Measurements from ENCODE around the gene AP2M1.
A peak's percentile ranks its signal among the peaks of the same experiment; 100 is the strongest.
"Not testable (repeated sequence)": the region's sequence is repeated elsewhere in the genome, so short reads cannot be mapped to it uniquely, and the experiment has no call there.

The AP2M1 gene

DNA sequence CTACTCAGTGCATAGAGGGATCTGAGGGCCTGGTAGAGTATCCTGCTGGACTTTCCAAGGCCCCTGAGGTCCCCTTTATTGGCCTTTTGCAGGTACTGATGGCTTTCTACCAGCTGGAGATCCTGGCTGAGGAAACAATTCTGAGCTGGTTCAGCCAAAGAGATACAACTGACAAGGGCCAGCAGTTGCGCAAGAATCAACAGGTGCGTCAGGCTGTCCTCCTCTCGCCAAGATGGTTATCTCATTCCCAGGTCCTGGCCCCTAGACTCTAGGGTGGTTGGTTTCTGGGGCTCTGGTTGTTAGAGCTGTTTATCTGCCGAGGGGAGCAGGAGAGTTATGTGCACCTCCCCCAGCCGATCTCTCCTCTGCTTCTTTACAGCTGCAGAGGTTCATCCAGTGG, 30.1 kb upstream of the AP2M1 start:
- in situ Hi-C loops (cut with HindIII; ENCODE audit: low pct_ligation_motif_present, low sequenced_read_pairs) = no loop called here

DNA sequence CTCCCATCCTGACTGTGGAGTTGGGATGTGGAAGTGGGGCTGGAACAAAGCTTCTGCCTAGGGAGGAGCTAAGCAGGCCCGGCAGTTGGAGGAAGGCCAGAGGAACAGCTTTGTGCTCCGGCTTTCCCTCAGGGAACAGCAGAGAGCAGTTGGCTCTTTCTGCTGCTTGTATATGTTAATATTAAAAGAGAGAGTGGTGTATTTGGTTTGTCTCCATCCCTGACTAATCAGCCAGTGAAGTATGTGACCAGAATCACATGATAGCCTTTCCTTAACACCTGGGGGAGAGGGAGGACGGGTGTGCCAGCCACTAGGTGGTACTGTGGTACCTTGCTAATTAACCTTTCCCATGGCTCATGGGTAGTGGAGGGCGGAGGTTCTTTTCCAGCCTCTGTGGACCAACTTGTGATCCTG, 29.5 kb upstream of the AP2M1 start:
- H3K4me3 ChIP-seq (ENCODE audit: low read depth, low read length) = no peak overlapping the region
- TF ChIP-seq, protein P1, sequence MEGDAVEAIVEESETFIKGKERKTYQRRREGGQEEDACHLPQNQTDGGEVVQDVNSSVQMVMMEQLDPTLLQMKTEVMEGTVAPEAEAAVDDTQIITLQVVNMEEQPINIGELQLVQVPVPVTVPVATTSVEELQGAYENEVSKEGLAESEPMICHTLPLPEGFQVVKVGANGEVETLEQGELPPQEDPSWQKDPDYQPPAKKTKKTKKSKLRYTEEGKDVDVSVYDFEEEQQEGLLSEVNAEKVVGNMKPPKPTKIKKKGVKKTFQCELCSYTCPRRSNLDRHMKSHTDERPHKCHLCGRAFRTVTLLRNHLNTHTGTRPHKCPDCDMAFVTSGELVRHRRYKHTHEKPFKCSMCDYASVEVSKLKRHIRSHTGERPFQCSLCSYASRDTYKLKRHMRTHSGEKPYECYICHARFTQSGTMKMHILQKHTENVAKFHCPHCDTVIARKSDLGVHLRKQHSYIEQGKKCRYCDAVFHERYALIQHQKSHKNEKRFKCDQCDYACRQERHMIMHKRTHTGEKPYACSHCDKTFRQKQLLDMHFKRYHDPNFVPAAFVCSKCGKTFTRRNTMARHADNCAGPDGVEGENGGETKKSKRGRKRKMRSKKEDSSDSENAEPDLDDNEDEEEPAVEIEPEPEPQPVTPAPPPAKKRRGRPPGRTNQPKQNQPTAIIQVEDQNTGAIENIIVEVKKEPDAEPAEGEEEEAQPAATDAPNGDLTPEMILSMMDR (IDR thresholded peaks at IDR 0.05; ENCODE audit: low read depth, low read length, missing control alignments) = peak; percentile 64
- peaks cover 56% of the 10 kb centered on the region for H3K36me3 ChIP-seq (replicated peaks)
- H3K27me3 ChIP-seq (replicated peaks) = no peaks in the 10 kb centered on the region
- in situ Hi-C loops (cut with HindIII; ENCODE audit: low pct_ligation_motif_present, low sequenced_read_pairs) = no loop called here
- DNase-seq = peak; percentile 24
- no peak overlapping the region for H3K27ac ChIP-seq

More for the DNA sequence above, 30.1 kb upstream of the AP2M1 start:
- H3K27me3 ChIP-seq (replicated peaks) = no peaks in the 10 kb centered on the region
- H3K27ac ChIP-seq = no peak overlapping the region
- no peak for DNase-seq
- peaks cover 59% of the 10 kb centered on the region for H3K36me3 ChIP-seq (replicated peaks)
- no peak overlapping the region for H3K4me3 ChIP-seq (ENCODE audit: low read depth, low read length)
- TF ChIP-seq, protein P1 (IDR thresholded peaks at IDR 0.05; ENCODE audit: low read depth, low read length, missing control alignments) = no peak

DNA sequence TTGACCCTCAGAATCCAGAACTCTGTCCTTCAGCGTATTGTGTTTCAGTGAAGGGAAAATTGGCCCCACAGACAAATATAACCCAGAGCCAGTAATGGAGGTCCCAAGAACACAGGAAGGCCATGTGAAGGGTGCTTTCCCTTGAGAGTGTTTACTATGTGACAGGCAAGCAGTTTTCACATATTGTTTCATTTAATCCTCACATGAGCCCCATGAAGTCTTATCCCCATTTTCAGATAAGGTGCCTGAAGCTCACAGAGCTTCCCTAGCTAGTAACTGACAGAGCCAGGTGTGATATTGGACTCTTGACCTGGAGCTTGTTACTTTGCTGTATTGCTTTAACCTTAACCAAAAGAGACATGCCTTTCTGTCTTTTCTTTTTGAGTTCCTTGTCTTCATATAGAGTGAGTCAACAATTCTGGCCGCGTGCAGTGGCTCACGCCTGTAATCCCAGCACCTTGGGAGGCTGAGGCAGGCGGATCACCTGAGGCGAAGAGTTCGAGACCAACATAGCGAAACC, 28.8 kb upstream of the AP2M1 start:
- H3K27me3 ChIP-seq (replicated peaks) = no peaks in the 10 kb centered on the region
- H3K27ac ChIP-seq = no peak overlapping the region
- no peak overlapping the region for H3K4me3 ChIP-seq (ENCODE audit: low read depth, low read length)
- peaks cover 49% of the 10 kb centered on the region for H3K36me3 ChIP-seq (replicated peaks)
- TF ChIP-seq, protein P1 (IDR thresholded peaks at IDR 0.05; ENCODE audit: low read depth, low read length, missing control alignments) = no peak
- in situ Hi-C loops (cut with HindIII; ENCODE audit: low pct_ligation_motif_present, low sequenced_read_pairs) = no loop called here
- DNase-seq = no peak

DNA sequence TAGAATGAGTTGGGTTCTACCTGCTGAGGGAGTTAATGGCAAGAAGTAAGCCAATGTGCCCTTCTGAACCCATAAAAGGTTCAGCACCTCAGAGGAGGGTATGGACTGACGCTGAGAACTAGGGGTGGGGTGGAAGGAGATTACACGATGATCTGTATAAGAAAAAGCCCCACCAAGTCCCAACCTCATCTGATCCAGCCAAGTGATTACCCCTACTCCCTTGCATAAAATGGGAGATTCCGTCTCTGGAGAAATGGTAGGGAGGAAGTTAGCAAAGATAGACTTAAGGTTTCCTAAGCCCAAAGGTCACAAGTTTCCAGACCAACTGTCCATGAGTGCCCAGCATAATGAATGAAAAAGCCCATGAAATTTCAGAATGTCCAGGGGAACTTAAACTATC, 26.6 kb upstream of the AP2M1 start:
- Histone ChIP-seq H3K36me3 (replicated peaks) (peaks cover 29% of the 10 kb centered on the region), H3K27me3 (replicated peaks) (no peaks in the 10 kb centered on the region), H3K27ac (no peak overlapping the region), H3K4me3 (ENCODE audit: low read depth, low read length) (no peak overlapping the region)
- TF ChIP-seq, protein P1 (IDR thresholded peaks at IDR 0.05; ENCODE audit: low read depth, low read length, missing control alignments) = no peak
- no peak for DNase-seq
- in situ Hi-C loops (cut with HindIII; ENCODE audit: low pct_ligation_motif_present, low sequenced_read_pairs) = no loop called here

DNA sequence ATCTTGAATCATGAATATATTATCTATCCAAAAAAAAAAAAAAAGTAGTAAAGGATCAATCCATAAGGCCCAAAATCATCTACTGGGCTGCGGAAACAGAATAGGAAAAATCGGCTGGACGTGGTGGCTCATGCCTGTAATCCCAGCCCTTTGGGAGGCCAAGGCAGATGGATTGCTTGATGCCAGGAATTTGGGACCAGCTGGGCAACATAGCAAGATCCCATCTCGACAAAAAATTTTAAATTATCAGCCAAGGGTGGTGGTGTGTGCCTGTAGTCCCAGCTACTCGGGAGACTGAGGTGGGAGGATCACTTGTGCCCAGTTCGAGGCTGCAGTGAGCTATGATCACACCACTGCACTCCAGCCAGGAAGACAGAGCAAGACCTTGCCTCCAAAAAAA, 25.5 kb upstream of the AP2M1 start:
- no peak for DNase-seq
- in situ Hi-C loops (cut with HindIII; ENCODE audit: low pct_ligation_motif_present, low sequenced_read_pairs) = no loop called here
- Histone ChIP-seq H3K4me3 (ENCODE audit: low read depth, low read length) (no peak overlapping the region), H3K36me3 (replicated peaks) (peaks cover 19% of the 10 kb centered on the region), H3K27me3 (replicated peaks) (no peaks in the 10 kb centered on the region), H3K27ac (no peak overlapping the region)
- TF ChIP-seq, protein P1 (IDR thresholded peaks at IDR 0.05; ENCODE audit: low read depth, low read length, missing control alignments) = no peak

DNA sequence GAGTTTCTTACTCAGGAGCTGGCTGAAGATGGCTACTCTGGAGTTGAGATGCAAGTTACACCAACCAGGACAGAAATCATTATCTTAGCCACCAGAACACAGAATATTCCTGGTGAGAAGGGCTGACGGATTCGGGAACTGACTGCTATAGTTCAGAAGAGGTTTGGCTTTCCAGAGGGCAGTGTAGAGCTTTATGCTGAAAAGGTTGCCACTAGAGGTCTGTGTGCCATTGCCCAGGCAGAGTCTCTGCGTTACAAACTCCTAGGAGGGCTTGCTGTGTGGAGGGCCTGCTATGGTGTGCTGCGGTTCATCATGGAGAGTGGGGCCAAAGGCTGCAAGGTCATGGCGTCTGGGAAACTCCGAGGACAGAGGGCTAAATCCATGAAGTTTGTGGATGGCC, 24.9 kb upstream of the AP2M1 start:
- TF ChIP-seq, protein P1 (IDR thresholded peaks at IDR 0.05; ENCODE audit: low read depth, low read length, missing control alignments) = peak; percentile 67
- H3K4me3 ChIP-seq (ENCODE audit: low read depth, low read length); in situ Hi-C loops (cut with HindIII; ENCODE audit: low pct_ligation_motif_present, low sequenced_read_pairs); H3K27me3 ChIP-seq (replicated peaks); H3K27ac ChIP-seq: not testable (repeated sequence)
- peaks cover 12% of the 10 kb centered on the region for H3K36me3 ChIP-seq (replicated peaks)
- DNase-seq = peak; percentile 62

Measured in brain microvascular endothelial cell (primary cell).